Astrocyte of the cerebellum (primary cell): ENCODE measurements around the gene TSPAN32.

Experiments
- DNase-seq: peaks from one replicate; pipeline ENCODE4 v3.0.0-alpha.2; 2011; ENCODE audit warnings: low read depth
- H3K4me3 ChIP-seq: 2 replicates; pipeline ENCODE4 v1.5.1; 2011; ENCODE audit warnings: mild to moderate bottlenecking, low read depth, low read length, moderate library complexity
- in situ Hi-C: cut with HindIII; loops from 2 replicates; pipeline ENCODE4 v1.10.0; 2017; ENCODE audit warnings: low sequenced_read_pairs
- TF ChIP-seq, protein P1 (sequence below): IDR thresholded peaks from 2 replicates; pipeline ENCODE4 v1.5.1; 2012; ENCODE audit warnings: low read length, low read depth, moderate library complexity, mild to moderate bottlenecking; ENCODE audit errors: missing control alignments

TSPAN32 gene

DNA sequence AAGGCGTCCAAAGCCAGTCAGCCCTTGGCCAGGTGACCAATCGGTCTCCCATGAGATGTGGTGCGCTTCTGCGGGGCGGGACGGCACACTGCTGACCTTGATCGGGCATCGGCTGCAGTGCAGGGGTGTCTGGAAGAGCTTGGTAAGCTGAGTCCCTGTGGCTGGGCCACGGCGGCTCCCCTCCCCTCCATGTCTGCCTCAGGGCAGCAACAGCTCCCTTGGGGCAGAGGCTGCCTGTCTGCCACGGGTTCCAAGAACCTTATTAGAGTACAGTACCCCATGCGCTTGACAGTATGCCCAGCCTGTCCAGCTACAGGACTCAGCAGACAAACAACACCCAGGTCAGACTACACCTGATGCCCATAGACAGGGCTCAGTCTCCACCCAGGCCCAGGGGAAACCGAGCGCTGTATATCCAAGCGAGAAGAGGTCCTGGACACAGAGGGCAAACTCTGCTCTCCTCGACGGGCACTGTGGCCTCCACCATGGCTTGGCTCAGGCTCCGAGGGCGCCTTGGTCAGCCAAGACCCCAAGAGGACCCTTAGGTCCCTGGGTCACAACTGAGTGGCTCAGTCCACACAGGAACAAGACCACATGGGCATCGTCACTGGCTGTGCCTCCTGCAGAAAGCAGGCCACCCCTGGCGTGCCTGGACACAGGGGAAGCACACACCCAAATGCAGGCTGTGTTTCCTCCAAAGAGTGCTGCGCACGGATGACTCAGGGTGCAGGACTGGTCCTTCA is 18.9 kb downstream of the TSPAN32 start:
- in situ Hi-C loops, result no loop called here
- TF ChIP-seq, protein P1, sequence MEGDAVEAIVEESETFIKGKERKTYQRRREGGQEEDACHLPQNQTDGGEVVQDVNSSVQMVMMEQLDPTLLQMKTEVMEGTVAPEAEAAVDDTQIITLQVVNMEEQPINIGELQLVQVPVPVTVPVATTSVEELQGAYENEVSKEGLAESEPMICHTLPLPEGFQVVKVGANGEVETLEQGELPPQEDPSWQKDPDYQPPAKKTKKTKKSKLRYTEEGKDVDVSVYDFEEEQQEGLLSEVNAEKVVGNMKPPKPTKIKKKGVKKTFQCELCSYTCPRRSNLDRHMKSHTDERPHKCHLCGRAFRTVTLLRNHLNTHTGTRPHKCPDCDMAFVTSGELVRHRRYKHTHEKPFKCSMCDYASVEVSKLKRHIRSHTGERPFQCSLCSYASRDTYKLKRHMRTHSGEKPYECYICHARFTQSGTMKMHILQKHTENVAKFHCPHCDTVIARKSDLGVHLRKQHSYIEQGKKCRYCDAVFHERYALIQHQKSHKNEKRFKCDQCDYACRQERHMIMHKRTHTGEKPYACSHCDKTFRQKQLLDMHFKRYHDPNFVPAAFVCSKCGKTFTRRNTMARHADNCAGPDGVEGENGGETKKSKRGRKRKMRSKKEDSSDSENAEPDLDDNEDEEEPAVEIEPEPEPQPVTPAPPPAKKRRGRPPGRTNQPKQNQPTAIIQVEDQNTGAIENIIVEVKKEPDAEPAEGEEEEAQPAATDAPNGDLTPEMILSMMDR, result no peak
- no peak for DNase-seq
- no peak overlapping the region for H3K4me3 ChIP-seq

GRCh38 chr11:2321311-2321683 is 19.5 kb downstream of the TSPAN32 start:
- no peak for DNase-seq
- TF ChIP-seq, protein P1, result no peak
- H3K4me3 ChIP-seq, result no peak overlapping the region
- in situ Hi-C loops, result no loop called here

DNA sequence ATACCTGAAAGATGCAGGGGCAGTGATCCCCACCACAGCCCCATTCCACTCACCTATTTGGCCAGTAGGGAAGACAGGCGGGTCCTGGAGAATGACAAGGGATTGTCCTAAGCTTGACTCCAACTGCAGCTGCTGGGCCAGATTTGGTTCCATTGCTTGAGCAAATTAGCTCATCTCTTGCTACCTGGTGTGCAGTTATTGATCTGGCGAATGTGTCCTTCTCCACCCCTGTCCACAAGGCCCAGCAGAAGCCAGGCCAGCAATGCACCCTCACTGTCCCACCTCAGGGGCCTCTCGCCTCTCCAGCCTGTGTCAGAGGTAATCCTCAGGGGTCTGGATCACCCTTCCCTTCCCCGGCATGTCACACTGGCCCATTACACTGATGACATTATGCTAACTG is 23.3 kb downstream of the TSPAN32 start:
- no peak overlapping the region for H3K4me3 ChIP-seq
- TF ChIP-seq, protein P1, result no peak
- in situ Hi-C loops, result no loop called here
- no peak for DNase-seq

GRCh38 chr11:2325719-2326118 is 23.9 kb downstream of the TSPAN32 start:
- DNase-seq, result no peak
- H3K4me3 ChIP-seq, result no peak overlapping the region
- TF ChIP-seq, protein P1, result no peak
- in situ Hi-C loops, result no loop called here

- in situ Hi-C loops, result no loop called here
- TF ChIP-seq, protein P1, result no peak
- no peak for DNase-seq
- H3K4me3 ChIP-seq, result no peak overlapping the region
Measured at GRCh38 chr11:2327032-2327431, 25.2 kb downstream of the TSPAN32 start.

DNA sequence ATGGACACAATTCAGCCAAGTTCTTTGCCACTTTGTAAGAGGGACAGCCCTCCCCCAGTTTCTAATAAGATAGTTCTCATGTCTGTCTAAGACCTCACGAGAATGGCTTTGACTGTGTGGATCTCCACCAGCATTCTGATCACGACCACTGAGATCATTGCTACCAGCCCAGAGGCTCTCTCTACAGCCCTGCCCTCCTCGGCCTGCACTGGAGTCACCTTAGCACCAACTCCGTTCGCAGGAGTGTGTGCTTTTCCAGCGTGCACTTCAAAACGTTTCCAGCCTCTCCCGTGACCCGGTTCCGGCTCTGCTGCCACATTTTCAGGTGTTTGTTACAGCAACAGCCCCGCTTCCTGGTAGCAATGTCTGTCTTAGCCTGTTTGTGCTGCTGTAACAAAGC is 26.2 kb downstream of the TSPAN32 start:
- in situ Hi-C loops, result no loop called here
- no peak overlapping the region for H3K4me3 ChIP-seq
- TF ChIP-seq, protein P1, result no peak
- no peak for DNase-seq
